GM20431 (cell line): ENCODE results near the gene LEP.

Source experiments
- in situ Hi-C: fragments of 300-500 bp; cut with MseI, MboI; formaldehyde crosslinking; loops from one replicate; pipeline ENCODE4 v1.15.0; 2020; ENCODE audit warnings: low sequenced_read_pairs; ENCODE audit not compliant: unreplicated experiment

The LEP gene

GRCh38 chr7:128240696-128241386 is at the start of gene LEP:
LEP (plus strand) TSS chr7:128241278; CDS start chr7:128252019, 10,741 bp downstream.
- in situ Hi-C loops, result no loop called here

GRCh38 chr7:128192497-128193142 is 48.5 kb upstream of the LEP start:
- in situ Hi-C loops, result no loop called here

- in situ Hi-C loops, result no loop called here
These were observed 46.4 kb upstream of the LEP start for GRCh38 chr7:128194533-128195282.

- in situ Hi-C loops, result no loop called here
These were observed 43.5 kb upstream of the LEP start for GRCh38 chr7:128197589-128197988.

- in situ Hi-C loops, result no loop called here
These were observed 43.0 kb upstream of the LEP start for GRCh38 chr7:128197989-128198580.

GRCh38 chr7:128200376-128200775 is 40.7 kb upstream of the LEP start:
- in situ Hi-C loops, result loop anchor here (25.0 kb wide), 1 partner anchor 488 kb away; no protein-coding TSS in a partner anchor

GRCh38 chr7:128201067-128201689 is 39.9 kb upstream of the LEP start:
- in situ Hi-C loops, result loop anchor here (25.0 kb wide), 1 partner anchor 489 kb away; no protein-coding TSS in a partner anchor

GRCh38 chr7:128201690-128202085 is 39.4 kb upstream of the LEP start:
- in situ Hi-C loops, result loop anchor here (25.0 kb wide), 1 partner anchor 489 kb away; no protein-coding TSS in a partner anchor

GRCh38 chr7:128202287-128202957 is 38.7 kb upstream of the LEP start:
- in situ Hi-C loops, result loop anchor here (25.0 kb wide), 1 partner anchor 490 kb away; no protein-coding TSS in a partner anchor

GRCh38 chr7:128203047-128203491 is 38.0 kb upstream of the LEP start:
- in situ Hi-C loops, result loop anchor here (25.0 kb wide), 1 partner anchor 491 kb away; no protein-coding TSS in a partner anchor

- in situ Hi-C loops, result loop anchor here (25.0 kb wide), 1 partner anchor 491 kb away; no protein-coding TSS in a partner anchor
These were observed 37.3 kb upstream of the LEP start for GRCh38 chr7:128203710-128204214.

- in situ Hi-C loops, result loop anchor here (25.0 kb wide), 1 partner anchor 492 kb away; no protein-coding TSS in a partner anchor
These were observed 36.6 kb upstream of the LEP start for GRCh38 chr7:128204455-128204854.

GRCh38 chr7:128205068-128205467 is 36.0 kb upstream of the LEP start:
- in situ Hi-C loops, result loop anchor here (25.0 kb wide), 1 partner anchor 493 kb away; no protein-coding TSS in a partner anchor

- in situ Hi-C loops, result loop anchor here (25.0 kb wide), 1 partner anchor 494 kb away; no protein-coding TSS in a partner anchor
These were observed 34.9 kb upstream of the LEP start for GRCh38 chr7:128206017-128206746.

- in situ Hi-C loops, result loop anchor here (25.0 kb wide), 1 partner anchor 495 kb away; no protein-coding TSS in a partner anchor
These were observed 34.2 kb upstream of the LEP start for GRCh38 chr7:128206747-128207500.

- in situ Hi-C loops, result loop anchor here (25.0 kb wide), 1 partner anchor 495 kb away; no protein-coding TSS in a partner anchor
These were observed 33.5 kb upstream of the LEP start for GRCh38 chr7:128207609-128208008.
